Activated B cell treated with CpG ODN at 0.5 μM for 24 hours (primary cell): ENCODE data around the gene PDIK1L. TPM values are rescaled to one million over a fixed set of nuclear protein-coding genes. Genes with fewer than 3 reads are reported as not detected.

Experiments
- ATAC-seq: fragments of 200-7000 bp; cut with Tn5 transposase; one replicate; pipeline ENCODE4 v1.10.0; 2021; ENCODE audit warnings: low read depth, mild to moderate bottlenecking, moderate library complexity
- CTCF ChIA-PET: fragments of 350-600 bp; sonication (Branson Sonifier 250); formaldehyde crosslinking; loops from one replicate; lab custom pipeline; 2021; ENCODE audit warnings: antibody characterized with exemption; lab: Charles Lee
- POLR2A ChIA-PET: fragments of 350-600 bp; sonication (Branson Sonifier 250); formaldehyde crosslinking; loops from one replicate; lab custom pipeline; 2021; ENCODE audit warnings: antibody characterized with exemption; lab: Charles Lee
- DNase-seq: peaks from one replicate; pipeline ENCODE4 v3.0.0; 2022
- H3K27ac Mint-ChIP-seq: one replicate; pipeline ENCODE4 v1.8.0; 2020; ENCODE audit warnings: mixed read lengths
- H3K27me3 Mint-ChIP-seq: one replicate; pipeline ENCODE4 v1.8.0; 2021; ENCODE audit warnings: mixed read lengths
- H3K36me3 Mint-ChIP-seq: one replicate; pipeline ENCODE4 v1.8.0; 2021; ENCODE audit warnings: low read depth, mixed read lengths
- H3K4me1 Mint-ChIP-seq: one replicate; pipeline ENCODE4 v1.8.0; 2021; ENCODE audit warnings: mixed read lengths
- H3K4me3 Mint-ChIP-seq: one replicate; pipeline ENCODE4 v1.8.0; 2020; ENCODE audit warnings: mild to moderate bottlenecking, mixed read lengths
- H3K9me3 Mint-ChIP-seq: one replicate; pipeline ENCODE4 v1.8.0; 2020; ENCODE audit warnings: mixed read lengths
- CTCF ChIP-seq: fragments of 200-600 bp; IDR thresholded peaks from one replicate; pipeline ENCODE4 v1.8.0; 2022; ENCODE audit warnings: antibody characterized with exemption, mild to moderate bottlenecking
- intact Hi-C: fragments of 100-400 bp; cut with micrococcal nuclease; formaldehyde crosslinking; loops from one replicate; pipeline ENCODE4 v1.15.1; 2024
- total RNA-seq: library from RNA; stranded (reverse); gene quantifications from 2 replicates; pipeline ENCODE4 v1.2.3, GENCODE V29; 2022

PDIK1L gene
- total RNA-seq, 1 donor from 2014 or later = 10.5 TPM

DNA sequence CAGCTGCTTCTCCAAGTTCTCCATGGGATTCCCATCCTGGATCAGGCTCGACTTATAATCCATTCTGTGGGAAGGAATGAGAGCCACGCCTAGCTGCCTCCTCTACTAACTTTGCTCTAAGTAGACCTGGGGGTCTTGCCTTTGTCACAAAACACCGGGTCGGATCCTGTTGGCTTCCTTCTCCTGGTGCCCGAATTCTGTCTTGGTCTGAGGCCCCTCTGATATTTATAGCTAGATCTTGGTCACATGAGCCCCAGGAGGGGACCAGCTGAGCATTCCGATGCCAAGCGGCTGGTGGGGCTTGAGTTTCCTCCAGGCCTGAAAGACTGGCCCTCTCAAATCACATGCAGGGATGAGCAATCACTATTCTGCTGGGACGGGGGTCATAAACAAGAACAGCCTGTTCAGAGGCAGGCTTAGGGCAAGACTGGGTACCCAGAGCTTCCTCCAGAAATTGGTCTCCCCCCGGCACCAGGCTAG, 44.2 kb upstream of the PDIK1L start, which contains the start of gene TRIM63:
TRIM63 (minus strand) TSS at position 199 of the 480 bp plus-strand sequence; CDS start at position 63, 136 bp downstream.
- no peaks in the 10 kb centered on the region for H3K4me1 Mint-ChIP-seq
- no peak within 1 kb of the TSS for H3K4me3 Mint-ChIP-seq
- ChIA-PET CTCF (no interaction called here), POLR2A (no interaction called here)
- H3K27ac Mint-ChIP-seq = no peak within 1 kb of the TSS
- DNase-seq (no peak), ATAC-seq (no peak)
- no peaks in the 10 kb centered on the region for H3K36me3 Mint-ChIP-seq
- TF ChIP-seq CTCF = no peak
- intact Hi-C loops = no loop called here
- no peaks in the 10 kb centered on the region for H3K9me3 Mint-ChIP-seq
- H3K27me3 Mint-ChIP-seq = peaks cover 12% of the 10 kb centered on the region

DNA sequence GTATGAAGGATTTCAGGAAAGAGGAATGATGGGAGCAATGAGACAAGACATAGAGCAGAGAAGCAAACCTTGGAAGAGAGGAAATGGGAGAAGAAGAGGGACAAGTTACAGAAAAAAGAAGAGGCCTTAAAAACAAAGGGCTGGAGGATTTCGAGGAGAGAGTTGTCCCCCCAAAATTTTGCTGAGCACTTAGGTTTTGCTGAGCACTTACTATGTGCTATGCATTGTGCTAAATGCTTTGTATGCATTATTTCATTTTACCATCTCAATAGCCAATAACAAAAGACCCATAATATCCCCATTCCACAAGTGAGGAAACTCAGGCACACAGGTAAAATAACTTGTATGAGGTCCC, 41.7 kb upstream of the PDIK1L start:
- Mint-ChIP-seq H3K4me3 (no peak overlapping the region), H3K4me1 (no peaks in the 10 kb centered on the region), H3K27ac (no peak overlapping the region), H3K27me3 (peaks cover 16% of the 10 kb centered on the region), H3K9me3 (no peaks in the 10 kb centered on the region), H3K36me3 (no peaks in the 10 kb centered on the region)
- intact Hi-C loops = no loop called here
- ChIA-PET POLR2A (no interaction called here), CTCF (no interaction called here)
- DNase-seq = no peak
- TF ChIP-seq CTCF = no peak
- no peak for ATAC-seq

DNA sequence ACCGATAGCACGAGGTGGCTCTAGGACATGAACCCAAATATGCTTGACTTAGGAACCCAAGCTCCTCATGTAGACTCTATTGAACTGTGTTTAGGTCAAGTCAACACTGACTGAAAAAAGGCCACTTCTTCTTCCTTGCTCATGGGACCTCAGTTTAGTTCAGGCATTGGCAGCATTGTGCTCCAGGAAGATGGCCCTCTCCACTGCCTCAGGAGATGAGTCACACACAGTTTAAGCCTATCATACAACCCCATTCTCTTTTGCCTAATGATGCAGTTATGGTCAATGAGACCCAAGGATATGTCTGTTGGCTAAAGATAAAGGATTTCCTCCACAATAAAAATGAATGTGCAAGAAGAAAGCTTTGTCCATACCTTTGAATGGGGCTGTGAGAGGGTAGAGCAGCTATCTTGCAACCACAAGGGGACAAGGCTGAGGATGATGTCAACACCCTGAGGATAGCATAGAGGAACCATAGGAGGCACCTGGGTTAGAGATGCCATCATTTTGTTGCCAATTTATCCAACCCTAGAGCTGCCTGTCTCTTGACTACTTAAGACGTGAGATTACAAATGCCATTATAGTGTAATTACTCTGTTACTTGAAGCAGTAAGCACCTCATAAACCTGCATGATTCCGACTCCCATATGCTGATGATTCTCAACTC, 41.2 kb upstream of the PDIK1L start:
- no peak for DNase-seq
- no peak for TF ChIP-seq CTCF
- H3K9me3 Mint-ChIP-seq = no peaks in the 10 kb centered on the region
- H3K27ac Mint-ChIP-seq = no peak overlapping the region
- CTCF ChIA-PET = no interaction called here
- H3K36me3 Mint-ChIP-seq = no peaks in the 10 kb centered on the region
- no peaks in the 10 kb centered on the region for H3K4me1 Mint-ChIP-seq
- peaks cover 16% of the 10 kb centered on the region for H3K27me3 Mint-ChIP-seq
- POLR2A ChIA-PET = no interaction called here
- intact Hi-C loops = no loop called here
- no peak for ATAC-seq
- no peak overlapping the region for H3K4me3 Mint-ChIP-seq

- no peaks in the 10 kb centered on the region for H3K9me3 Mint-ChIP-seq
- ChIA-PET POLR2A (no interaction called here), CTCF (no interaction called here)
- H3K36me3 Mint-ChIP-seq = no peaks in the 10 kb centered on the region
- intact Hi-C loops = no loop called here
- no peak overlapping the region for H3K27ac Mint-ChIP-seq
- ATAC-seq = no peak
- H3K4me3 Mint-ChIP-seq = no peak overlapping the region
- TF ChIP-seq CTCF = no peak
- no peaks in the 10 kb centered on the region for H3K4me1 Mint-ChIP-seq
- DNase-seq = no peak
- H3K27me3 Mint-ChIP-seq = peaks cover 16% of the 10 kb centered on the region
These were observed 40.7 kb upstream of the PDIK1L start for GRCh38 chr1:26070963-26071342.

- ChIA-PET POLR2A (no interaction called here), CTCF (no interaction called here)
- Mint-ChIP-seq H3K4me3 (no peak overlapping the region), H3K4me1 (no peaks in the 10 kb centered on the region), H3K27ac (no peak overlapping the region), H3K36me3 (no peaks in the 10 kb centered on the region), H3K9me3 (no peaks in the 10 kb centered on the region), H3K27me3 (peaks cover 23% of the 10 kb centered on the region)
- intact Hi-C loops = no loop called here
- no peak for TF ChIP-seq CTCF
- no peak for ATAC-seq
- no peak for DNase-seq
These were observed 39.3 kb upstream of the PDIK1L start for GRCh38 chr1:26072305-26072704.
